ENCODE data around the gene POU5F1. TPM values are rescaled to one million over a fixed set of nuclear protein-coding genes. Genes with fewer than 3 reads are reported as not detected.
"Not testable (repeated sequence)": the region's sequence is repeated elsewhere in the genome, so short reads cannot be mapped to it uniquely, and the experiment has no call there.

The POU5F1 gene
- polyA plus RNA-seq: 1.0 to 1.6 TPM (median 1.6 TPM) in 3 replicates
- not detected for polyA plus RNA-seq (2011; ENCODE audit: low read depth)
- polyA plus RNA-seq (2011; cell fraction: cytosol; rRNA removed): 0.48 and 1.1 TPM in 2 replicates
- polyA plus RNA-seq (2011; cell fraction: nucleus; rRNA removed): 5.1 and 8.1 TPM in 2 replicates
- polyA plus RNA-seq (2012; ENCODE audit: low replicate concordance): 0.97 and 1.1 TPM in 2 replicates
- polyA minus RNA-seq: 0.90 to 2.4 TPM in 2 of 3 replicates, not detected in the other
- polyA minus RNA-seq (2011; cell fraction: cytosol; rRNA and poly(A)+ RNA removed): not detected
- polyA minus RNA-seq (2011; cell fraction: nucleus; rRNA and poly(A)+ RNA removed): 0.84 and 2.2 TPM in 2 replicates

DNA sequence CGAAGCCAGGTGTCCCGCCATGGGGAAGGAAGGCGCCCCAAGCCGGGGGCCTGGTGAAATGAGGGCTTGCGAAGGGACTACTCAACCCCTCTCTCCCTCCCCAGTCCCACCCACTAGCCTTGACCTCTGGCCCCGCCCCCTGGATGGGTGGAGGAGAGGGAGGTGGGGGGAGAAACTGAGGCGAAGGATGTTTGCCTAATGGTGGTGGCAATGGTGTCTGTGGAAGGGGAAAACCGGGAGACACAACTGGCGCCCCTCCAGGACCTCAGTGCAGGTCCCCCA, at the start of gene POU5F1:
Gene POU5F1 (minus strand): TSS at position 83 of the 282 bp plus-strand sequence. CDS start 62 bp downstream, at position 21.
- no peak within 1 kb of the TSS for H3K9ac ChIP-seq (ENCODE audit: control insufficient read depth, extremely low read depth, insufficient read depth, low read length)
- H3K27me3 ChIP-seq (ENCODE audit: control insufficient read depth, extremely low read depth, insufficient read depth, low read length): no peaks in the 10 kb centered on the region
- TF ChIP-seq CTCF (optimal IDR thresholded peaks at IDR 0.05 in 1 of 3, IDR thresholded peaks at IDR 0.05 in 1 of 3, conservative IDR thresholded peaks at IDR 0.05 in 1 of 3; ENCODE audit: extremely low read depth in 1 of 3, insufficient read depth in 2 of 3, low read length in 3 of 3) (no peak), EZH2 (IDR thresholded peaks at IDR 0.05; ENCODE audit: low read length) (no peak)
- FAIRE-seq: no peak
- no peak within 1 kb of the TSS for H3K4me3 ChIP-seq (ENCODE audit: control insufficient read depth in 2 of 3, extremely low read depth in 1 of 3, insufficient read depth in 2 of 3, low read depth in 1 of 3, low read length in 3 of 3)
- no peak within 1 kb of the TSS for H2AFZ ChIP-seq (ENCODE audit: control insufficient read depth, low read length)
- no peaks in the 10 kb centered on the region for H3K9me1 ChIP-seq (ENCODE audit: control insufficient read depth, extremely low read depth, insufficient read depth, low read length)
- H3K27ac ChIP-seq (ENCODE audit: control insufficient read depth, insufficient read depth, low read length): no peak within 1 kb of the TSS
- H3K4me1 ChIP-seq (ENCODE audit: control insufficient read depth, extremely low read depth, insufficient read depth, low read length): peaks cover 8% of the 10 kb centered on the region
- no peaks in the 10 kb centered on the region for H3K9me3 ChIP-seq (ENCODE audit: control insufficient read depth, low read depth, low read length)
- dilution Hi-C loops (cut with MboI; ENCODE audit: extremely low pct_ligation_motif_present, low sequenced_read_pairs): no loop called here
- H3K36me3 ChIP-seq (ENCODE audit: control insufficient read depth in 2 of 2, extremely low read depth in 1 of 2, insufficient read depth in 2 of 2, low read length in 2 of 2): no peaks in the 10 kb centered on the region
- no peaks in the 10 kb centered on the region for H4K20me1 ChIP-seq (ENCODE audit: control insufficient read depth, extremely low read depth, insufficient read depth, low read length)
- H3K4me2 ChIP-seq (ENCODE audit: control insufficient read depth, extremely low read depth, insufficient read depth, low read depth, low read length): no peak within 1 kb of the TSS
- no peaks in the 10 kb centered on the region for H3K79me2 ChIP-seq (ENCODE audit: control insufficient read depth, insufficient read depth, low read length)
- no peak for DNase-seq (ENCODE audit: low read depth, low spot score)

- no peaks in the 10 kb centered on the region for H4K20me1 ChIP-seq (ENCODE audit: control insufficient read depth, extremely low read depth, insufficient read depth, low read length)
- H3K27me3 ChIP-seq (ENCODE audit: control insufficient read depth, extremely low read depth, insufficient read depth, low read length): no peaks in the 10 kb centered on the region
- no peak overlapping the region for H3K9ac ChIP-seq (ENCODE audit: control insufficient read depth, extremely low read depth, insufficient read depth, low read length)
- H3K9me3 ChIP-seq (ENCODE audit: control insufficient read depth, low read depth, low read length): peaks cover 4% of the 10 kb centered on the region
- H2AFZ ChIP-seq (ENCODE audit: control insufficient read depth, low read length): peak overlapping the region; percentile 33
- no peak for TF ChIP-seq EZH2 (IDR thresholded peaks at IDR 0.05; ENCODE audit: low read length)
- no peak for TF ChIP-seq CTCF (optimal IDR thresholded peaks at IDR 0.05 in 1 of 3, IDR thresholded peaks at IDR 0.05 in 1 of 3, conservative IDR thresholded peaks at IDR 0.05 in 1 of 3; ENCODE audit: extremely low read depth in 1 of 3, insufficient read depth in 2 of 3, low read length in 3 of 3)
- DNase-seq (ENCODE audit: low read depth, low spot score) (no peak), FAIRE-seq (peak; percentile 20)
- no peak overlapping the region for H3K4me3 ChIP-seq (ENCODE audit: control insufficient read depth in 2 of 3, extremely low read depth in 1 of 3, insufficient read depth in 2 of 3, low read depth in 1 of 3, low read length in 3 of 3)
- no peaks in the 10 kb centered on the region for H3K36me3 ChIP-seq (ENCODE audit: control insufficient read depth in 2 of 2, extremely low read depth in 1 of 2, insufficient read depth in 2 of 2, low read length in 2 of 2)
- H3K4me2 ChIP-seq (ENCODE audit: control insufficient read depth, extremely low read depth, insufficient read depth, low read depth, low read length): no peak overlapping the region
- H3K79me2 ChIP-seq (ENCODE audit: control insufficient read depth, insufficient read depth, low read length): no peaks in the 10 kb centered on the region
- dilution Hi-C loops (cut with MboI; ENCODE audit: extremely low pct_ligation_motif_present, low sequenced_read_pairs): no loop called here
- H3K27ac ChIP-seq (ENCODE audit: control insufficient read depth, insufficient read depth, low read length): no peak overlapping the region
- H3K9me1 ChIP-seq (ENCODE audit: control insufficient read depth, extremely low read depth, insufficient read depth, low read length): no peaks in the 10 kb centered on the region
- no peaks in the 10 kb centered on the region for H3K4me1 ChIP-seq (ENCODE audit: control insufficient read depth, extremely low read depth, insufficient read depth, low read length)
Observed at GRCh38 chr6:31216208-31216898, 45.9 kb upstream of the POU5F1 start.

- FAIRE-seq; H3K27ac ChIP-seq (ENCODE audit: control insufficient read depth, insufficient read depth, low read length); dilution Hi-C loops (cut with MboI; ENCODE audit: extremely low pct_ligation_motif_present, low sequenced_read_pairs); H3K36me3 ChIP-seq (ENCODE audit: control insufficient read depth in 2 of 2, extremely low read depth in 1 of 2, insufficient read depth in 2 of 2, low read length in 2 of 2); DNase-seq (ENCODE audit: low read depth, low spot score); H3K9me3 ChIP-seq (ENCODE audit: control insufficient read depth, low read depth, low read length); H3K79me2 ChIP-seq (ENCODE audit: control insufficient read depth, insufficient read depth, low read length); H3K27me3 ChIP-seq (ENCODE audit: control insufficient read depth, extremely low read depth, insufficient read depth, low read length); H3K9ac ChIP-seq (ENCODE audit: control insufficient read depth, extremely low read depth, insufficient read depth, low read length); H3K4me1 ChIP-seq (ENCODE audit: control insufficient read depth, extremely low read depth, insufficient read depth, low read length); H4K20me1 ChIP-seq (ENCODE audit: control insufficient read depth, extremely low read depth, insufficient read depth, low read length); H3K4me3 ChIP-seq (ENCODE audit: control insufficient read depth in 2 of 3, extremely low read depth in 1 of 3, insufficient read depth in 2 of 3, low read depth in 1 of 3, low read length in 3 of 3); H3K4me2 ChIP-seq (ENCODE audit: control insufficient read depth, extremely low read depth, insufficient read depth, low read depth, low read length); H3K9me1 ChIP-seq (ENCODE audit: control insufficient read depth, extremely low read depth, insufficient read depth, low read length); H2AFZ ChIP-seq (ENCODE audit: control insufficient read depth, low read length): not testable (repeated sequence)
Observed at GRCh38 chr6:31215216-31215615, 44.7 kb upstream of the POU5F1 start.
